HG03045 (cell line): ENCODE results near the gene TCF19.
A peak's percentile ranks its signal among the peaks of the same experiment; 100 is the strongest.
"Not testable (repeated sequence)": the region's sequence is repeated elsewhere in the genome, so short reads cannot be mapped to it uniquely, and the experiment has no call there.

Experiments
- ATAC-seq: cut with Tn5 transposase; IDR thresholded peaks from one replicate; pipeline ENCODE4 v1.9.1; 2021; ENCODE audit warnings: mild to moderate bottlenecking, moderate library complexity; ENCODE audit not compliant: unreplicated experiment

TCF19 gene

DNA sequence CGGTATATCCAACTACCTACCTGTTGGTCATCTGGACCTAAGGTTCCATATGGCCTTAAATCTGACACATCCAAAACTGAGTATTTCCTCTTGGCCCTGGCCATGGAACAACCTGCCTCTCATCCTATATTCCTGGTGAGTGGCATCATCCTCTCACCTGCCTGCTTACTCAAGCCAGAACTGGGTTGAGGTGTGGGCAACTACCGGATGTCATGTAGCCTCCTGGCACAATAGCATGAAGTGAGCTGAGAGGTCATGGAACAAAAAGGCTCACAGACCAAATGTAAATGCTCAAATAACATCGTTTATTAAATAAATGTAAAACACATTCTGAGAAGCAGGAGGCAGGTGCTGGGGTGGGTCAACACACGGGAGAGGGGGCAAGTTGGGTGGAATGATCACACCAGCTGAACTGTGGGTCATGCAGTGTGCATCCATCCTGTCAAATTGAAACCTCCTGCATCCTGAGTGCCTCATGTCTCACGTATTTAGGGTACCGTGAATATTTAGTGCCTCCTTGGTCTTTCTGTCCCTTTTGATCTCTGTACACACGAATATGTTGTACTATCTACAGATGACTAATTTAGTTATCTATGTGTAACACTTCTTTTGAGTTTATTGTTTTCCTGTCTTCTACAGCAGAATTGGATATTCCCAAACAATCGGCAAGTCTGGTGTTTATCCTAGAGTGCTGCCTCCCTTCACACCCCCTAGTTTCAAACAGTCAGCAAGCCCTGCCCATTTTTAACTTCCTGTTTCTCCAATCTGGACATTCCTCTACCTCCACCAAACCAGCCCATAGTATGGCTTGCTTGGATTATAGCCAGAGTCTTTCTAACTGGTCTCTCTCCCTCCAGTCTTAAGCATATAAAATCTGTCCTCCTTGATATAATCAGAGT, 20.0 kb downstream of the TCF19 start:
- no peak for ATAC-seq

DNA sequence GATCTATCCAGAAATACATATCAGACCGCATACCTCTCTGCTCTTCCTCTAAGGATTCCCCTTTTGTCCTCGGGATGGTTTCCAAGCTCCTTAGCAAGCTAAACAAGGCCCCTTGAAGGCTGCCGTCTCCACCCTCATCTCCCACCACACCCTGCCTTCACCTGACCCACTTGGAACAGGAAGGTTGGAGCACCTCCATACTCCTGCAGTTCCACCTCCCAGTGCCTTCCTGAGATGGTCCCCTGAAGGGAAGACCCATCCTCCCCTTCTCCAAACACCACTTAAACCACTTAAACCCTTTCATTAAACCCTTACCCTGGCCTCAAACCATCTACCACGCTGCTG, 20.6 kb downstream of the TCF19 start:
- no peak for ATAC-seq

GRCh38 chr6:31179896-31180295, 21.5 kb downstream of the TCF19 start:
- no peak for ATAC-seq

DNA sequence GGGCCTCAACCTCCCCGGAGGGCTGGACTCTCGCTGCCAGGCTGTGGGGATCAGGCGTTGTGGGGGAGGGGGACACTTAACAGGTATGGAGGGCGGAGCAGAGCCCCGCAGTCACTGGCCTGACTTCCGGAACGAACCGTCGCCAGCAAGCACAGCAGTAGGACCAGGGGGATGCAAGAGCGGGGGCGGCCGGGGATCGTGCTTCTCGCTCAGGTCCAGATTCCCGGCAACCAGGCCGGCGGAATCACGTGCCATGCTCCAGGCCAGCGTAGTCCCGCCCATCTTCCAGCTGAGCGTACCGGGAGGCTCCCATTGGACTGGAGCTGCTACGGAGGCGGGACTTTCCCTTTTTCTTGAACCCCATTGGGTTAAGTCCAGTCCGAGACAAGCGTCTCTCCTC, 22.1 kb downstream of the TCF19 start:
- ATAC-seq: no peak

GRCh38 chr6:31183287-31183686, 24.9 kb downstream of the TCF19 start:
- not testable (repeated sequence) for ATAC-seq

GRCh38 chr6:31183859-31184258, 25.5 kb downstream of the TCF19 start:
- not testable (repeated sequence) for ATAC-seq

GRCh38 chr6:31185695-31186051, 27.3 kb downstream of the TCF19 start:
- not testable (repeated sequence) for ATAC-seq

DNA sequence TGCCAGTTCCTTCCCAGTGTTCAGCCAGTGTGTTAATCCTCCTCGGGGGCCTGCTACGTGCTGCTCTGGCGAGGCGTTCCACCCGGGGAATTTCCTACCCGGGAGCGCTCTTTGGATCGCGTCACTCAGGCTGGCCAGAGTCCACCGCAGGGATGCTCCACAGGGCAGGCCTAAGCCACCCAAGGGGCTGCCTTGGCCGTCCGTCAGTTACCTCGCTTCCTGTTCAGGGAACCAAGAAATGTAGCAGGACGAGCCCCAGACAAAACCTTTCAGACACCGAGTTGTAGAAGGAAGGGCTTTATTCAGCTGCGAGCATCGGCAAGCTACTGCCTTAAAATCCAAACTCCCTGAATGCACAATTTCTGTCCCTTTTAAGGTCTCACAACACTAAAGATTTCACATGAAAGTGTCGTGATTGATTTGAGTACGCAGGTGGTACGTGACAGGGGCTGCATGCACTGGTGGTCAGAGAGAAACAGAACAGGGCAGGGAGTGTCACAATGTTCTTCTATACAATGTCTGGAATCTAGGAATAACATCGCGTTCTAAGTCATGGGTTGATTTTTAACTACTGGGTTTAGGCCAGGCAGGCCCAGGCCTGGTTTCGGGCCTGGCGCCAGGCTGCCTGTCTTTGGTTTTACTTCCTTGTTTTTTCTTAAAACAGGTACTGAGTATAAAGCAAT, 27.8 kb downstream of the TCF19 start:
- ATAC-seq: no peak

- ATAC-seq: no peak
Observed at GRCh38 chr6:31187780-31188194, 29.4 kb downstream of the TCF19 start.

DNA sequence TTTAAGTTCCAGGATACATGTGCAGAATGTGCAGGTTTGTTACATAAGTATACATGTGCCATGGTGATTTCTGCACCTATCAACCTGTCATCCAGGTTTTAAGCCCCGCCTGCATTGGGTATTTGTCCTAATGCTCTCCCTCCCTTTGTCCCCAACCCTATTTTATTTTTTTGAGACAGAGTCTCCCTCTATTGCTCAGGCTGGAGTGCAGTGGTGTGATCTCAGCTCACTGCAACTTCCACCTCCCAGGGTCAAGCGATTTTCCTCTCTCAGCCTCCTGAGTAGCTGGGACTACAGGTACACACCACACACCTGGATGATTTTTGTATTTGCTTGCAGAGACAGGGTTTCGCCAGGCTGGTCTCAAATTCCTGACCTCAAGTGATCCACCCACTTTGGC, 30.8 kb downstream of the TCF19 start:
- not testable (repeated sequence) for ATAC-seq

- peak; percentile 41 for ATAC-seq
Observed at GRCh38 chr6:31190488-31190887, 32.1 kb downstream of the TCF19 start.

GRCh38 chr6:31192431-31193105, 34.2 kb downstream of the TCF19 start:
- not testable (repeated sequence) for ATAC-seq

DNA sequence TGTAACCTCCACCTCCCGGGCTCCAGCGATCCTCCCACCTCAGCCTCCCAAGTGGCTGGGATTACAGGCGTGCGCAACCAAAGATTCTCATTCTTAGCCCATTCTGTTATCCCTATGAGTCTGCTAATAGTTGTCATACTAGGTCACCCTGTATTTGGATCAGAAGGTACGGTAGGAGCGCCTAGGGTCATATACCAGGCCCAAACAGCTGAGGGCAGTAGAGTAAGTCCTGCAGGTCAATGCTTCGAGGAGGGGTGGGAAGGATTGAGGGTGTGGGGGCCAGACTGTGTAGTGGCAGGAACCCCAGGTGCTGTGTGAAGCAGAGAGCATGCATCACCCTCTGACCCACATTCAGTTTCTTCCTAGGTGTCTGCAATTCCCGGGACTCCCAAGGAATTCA, 34.8 kb downstream of the TCF19 start:
- ATAC-seq: no peak

DNA sequence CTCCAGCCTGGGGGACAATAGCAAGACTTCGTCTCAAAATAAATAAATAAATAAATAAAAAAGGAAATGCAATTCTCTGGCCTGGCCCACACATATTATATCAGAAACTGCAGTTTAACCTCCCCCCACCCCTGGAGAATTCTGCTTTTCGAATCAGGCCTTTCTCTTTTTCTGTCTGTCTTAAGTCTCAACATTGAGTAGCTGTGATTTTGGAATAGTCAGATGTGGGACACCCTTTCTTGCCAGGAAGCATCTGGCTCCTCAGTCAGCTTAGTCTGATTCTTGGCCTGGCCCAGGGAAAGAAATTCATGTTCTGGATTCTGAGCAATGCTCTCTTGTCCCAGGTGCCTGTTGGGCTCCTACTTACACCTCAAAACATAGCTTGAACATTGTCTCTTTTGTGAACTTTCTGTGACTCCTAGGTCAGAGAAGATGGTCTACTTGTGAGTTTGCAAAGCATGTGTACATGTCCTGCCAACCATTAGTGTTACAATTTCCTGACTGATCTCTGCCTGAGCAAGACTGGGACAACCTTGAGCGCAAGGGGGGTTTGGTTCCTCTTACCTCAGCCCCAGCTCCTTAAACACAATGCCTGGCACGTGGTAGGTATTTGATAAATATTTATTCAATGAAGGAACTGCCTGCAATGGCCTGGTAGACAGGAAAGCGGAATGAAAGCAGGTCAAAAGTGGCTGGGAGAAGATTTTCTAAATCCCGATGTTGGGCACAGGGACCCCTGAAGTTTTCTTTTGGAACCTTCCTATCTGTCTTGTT, 35.9 kb downstream of the TCF19 start:
- ATAC-seq: no peak

DNA sequence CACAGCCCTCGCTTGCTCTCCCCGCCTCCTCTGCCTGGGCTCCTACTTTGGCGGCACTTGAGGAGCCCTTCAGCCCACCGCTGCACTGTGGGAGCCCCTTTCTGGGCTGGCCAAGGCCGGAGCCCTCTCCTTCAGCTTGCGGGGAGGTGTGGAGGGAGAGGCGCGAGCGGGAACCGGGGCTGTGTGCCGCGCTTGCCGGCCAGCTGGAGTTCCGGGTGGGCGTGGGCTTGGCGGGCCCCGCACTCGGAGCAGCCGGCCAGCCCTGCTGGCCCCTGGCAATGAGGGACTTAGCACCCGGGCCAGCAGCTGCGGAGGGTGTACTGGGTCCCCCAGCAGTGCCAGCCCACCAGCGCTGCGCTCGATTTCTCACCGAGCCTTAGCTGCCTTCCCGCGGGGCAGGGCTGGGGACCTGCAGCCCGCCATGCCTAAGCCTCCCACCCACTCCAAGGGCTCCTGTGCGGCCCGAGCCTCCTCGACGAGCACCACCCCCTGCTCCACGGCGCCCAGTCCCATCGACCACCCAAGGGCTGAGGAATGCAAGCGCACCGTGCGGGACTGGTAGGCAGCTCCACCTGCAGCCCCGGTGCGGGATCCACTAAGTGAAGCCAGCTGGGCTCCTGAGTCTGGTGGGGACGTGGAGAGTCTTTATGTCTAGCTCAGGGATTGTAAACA, 37.1 kb downstream of the TCF19 start:
- ATAC-seq: not testable (repeated sequence)

GRCh38 chr6:31196251-31197022, 38.0 kb downstream of the TCF19 start:
- not testable (repeated sequence) for ATAC-seq

DNA sequence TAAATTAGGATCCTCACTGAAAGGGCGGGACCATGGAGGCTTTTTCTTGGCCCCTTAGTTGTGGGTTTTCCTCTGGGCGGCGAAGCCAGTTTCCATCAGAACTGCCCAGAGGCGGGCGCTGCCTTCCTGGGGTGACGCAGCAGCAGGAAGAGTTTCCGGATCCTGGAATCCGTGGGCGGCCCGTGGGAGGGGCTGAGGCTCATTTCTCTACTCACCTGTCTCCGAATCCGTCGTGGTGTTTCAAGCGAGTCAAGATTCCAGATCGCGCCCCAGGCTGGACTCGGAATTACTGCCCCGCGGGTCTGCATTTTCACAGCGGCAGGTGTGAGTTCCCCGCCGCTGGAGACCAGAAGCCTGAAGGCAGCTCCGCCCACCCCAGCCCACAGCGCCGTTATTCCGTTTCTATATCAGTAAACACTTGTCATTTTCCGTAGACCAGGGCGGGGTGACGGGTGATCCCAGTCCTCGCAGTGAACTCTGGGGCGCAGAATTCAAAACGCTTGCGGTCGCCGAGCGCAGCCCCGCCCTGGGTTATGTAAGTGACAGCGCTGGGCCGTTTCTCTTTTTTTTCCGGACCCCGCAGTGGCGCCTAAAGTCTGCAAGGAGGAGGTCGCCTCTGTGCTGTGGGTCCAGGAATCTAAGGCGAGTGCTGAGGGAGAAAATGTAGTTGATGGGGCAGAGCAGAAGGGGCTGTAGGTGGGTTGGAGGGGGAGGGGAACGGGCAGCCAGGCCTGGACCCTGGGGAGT, 39.3 kb downstream of the TCF19 start:
- peak; percentile 67 for ATAC-seq

GRCh38 chr6:31199105-31199452, 40.7 kb downstream of the TCF19 start:
- not testable (repeated sequence) for ATAC-seq
